ENCODE measurements around the gene NTSR1. TPM values are rescaled to one million over a fixed set of nuclear protein-coding genes. Genes with fewer than 3 reads are reported as not detected.

The NTSR1 gene
- total RNA-seq, 1 experiment from 2014 or later: 15.9 TPM

GRCh38 chr20:62665826-62666735 is 42.6 kb upstream of the NTSR1 start:
- H3K4me3 ChIP-seq (ENCODE audit: low read depth, low read length, poor library complexity, severe bottlenecking): no peak overlapping the region
- H3K27me3 ChIP-seq (replicated peaks; ENCODE audit: insufficient read depth, low read depth, low read length, poor library complexity): no peaks in the 10 kb centered on the region
- H3K4me1 ChIP-seq (ENCODE audit: insufficient read depth, low read length, poor library complexity, severe bottlenecking): no peaks in the 10 kb centered on the region
- no TSS peak for BruUV-seq (replicated peaks)
- no peaks in the 10 kb centered on the region for H3K9me3 ChIP-seq (ENCODE audit: low read depth, low read length, poor library complexity, severe bottlenecking)
- no peak for DNase-seq (ENCODE audit: low spot score)
- TF ChIP-seq EZH2 (IDR thresholded peaks at IDR 0.05; ENCODE audit: borderline replicate concordance, low read depth, low read length, poor library complexity, severe bottlenecking) (no peak), CTCF (conservative IDR thresholded peaks at IDR 0.05; ENCODE audit: low read depth, low read length) (no peak)
- POLR2A ChIA-PET (ENCODE audit: low non-redundant PET): interaction anchor here (0.6 kb wide), 1 partner anchor 43 kb away, joined by 13 read pairs; no protein-coding TSS in a partner anchor
- peaks cover 23% of the 10 kb centered on the region for H3K36me3 ChIP-seq (ENCODE audit: insufficient read depth, low read length, poor library complexity, severe bottlenecking)
- CTCF ChIA-PET: interaction anchor here (0.6 to 2.2 kb wide), 2 partner anchors 125 to 1522 kb away, joined by 4 to 9 read pairs; no protein-coding TSS in a partner anchor
- no peak overlapping the region for H3K27ac ChIP-seq (ENCODE audit: low read depth, low read length, poor library complexity, severe bottlenecking)
- intact Hi-C loops (cut with micrococcal nuclease; ENCODE audit: unreplicated experiment): no loop called here

DNA sequence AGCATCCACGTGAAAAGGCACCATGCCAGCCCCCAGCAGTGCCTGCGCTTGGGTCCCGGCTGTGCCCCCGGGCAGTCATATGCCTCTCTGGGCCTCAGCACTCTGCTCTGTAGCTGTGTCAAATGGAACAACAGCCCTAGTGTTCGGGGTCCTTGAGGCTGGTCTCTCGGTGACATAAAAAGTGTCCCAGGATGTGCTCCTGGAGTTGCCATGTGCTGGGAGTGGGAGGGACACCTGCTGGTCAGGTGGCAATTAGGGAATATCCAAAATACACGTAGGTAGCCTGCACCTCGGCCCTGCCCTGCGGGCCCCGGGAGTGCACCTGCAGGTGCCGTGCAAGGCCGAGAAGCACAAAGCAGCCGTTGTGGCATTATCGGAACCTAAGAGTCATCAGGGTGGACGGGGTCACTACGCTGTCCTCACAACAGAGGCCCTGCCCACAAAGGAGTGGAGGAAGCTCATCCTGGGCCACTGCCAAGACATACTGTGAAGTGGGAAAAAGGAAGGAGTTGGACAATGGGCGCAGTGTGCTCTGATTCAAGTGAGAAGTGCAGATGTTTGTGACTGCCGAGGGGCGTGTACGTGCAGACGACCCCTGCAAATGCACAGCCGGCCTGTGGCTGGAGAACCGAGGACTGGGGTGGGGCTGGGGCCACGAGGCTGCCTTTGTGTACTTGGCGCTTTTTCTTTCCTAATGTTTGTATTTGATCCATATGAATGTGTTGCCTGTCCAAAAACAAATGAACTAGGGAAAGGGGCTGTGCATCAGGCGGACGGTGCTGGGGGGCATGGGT is 41.7 kb upstream of the NTSR1 start:
- no peak overlapping the region for H3K4me3 ChIP-seq (ENCODE audit: low read depth, low read length, poor library complexity, severe bottlenecking)
- DNase-seq (ENCODE audit: low spot score): peak; percentile 39
- no peaks in the 10 kb centered on the region for H3K9me3 ChIP-seq (ENCODE audit: low read depth, low read length, poor library complexity, severe bottlenecking)
- peaks cover 31% of the 10 kb centered on the region for H3K36me3 ChIP-seq (ENCODE audit: insufficient read depth, low read length, poor library complexity, severe bottlenecking)
- BruUV-seq (replicated peaks): no TSS peak
- CTCF ChIA-PET: interaction anchor here (0.7 to 2.2 kb wide), 3 partner anchors 23 to 125 kb away, joined by 3 to 9 read pairs (median 5); no protein-coding TSS in a partner anchor
- no peaks in the 10 kb centered on the region for H3K4me1 ChIP-seq (ENCODE audit: insufficient read depth, low read length, poor library complexity, severe bottlenecking)
- POLR2A ChIA-PET (ENCODE audit: low non-redundant PET): no interaction called here
- TF ChIP-seq EZH2 (IDR thresholded peaks at IDR 0.05; ENCODE audit: borderline replicate concordance, low read depth, low read length, poor library complexity, severe bottlenecking): no peak
- no peak for TF ChIP-seq CTCF (conservative IDR thresholded peaks at IDR 0.05; ENCODE audit: low read depth, low read length)
- intact Hi-C loops (cut with micrococcal nuclease; ENCODE audit: unreplicated experiment): no loop called here
- no peaks in the 10 kb centered on the region for H3K27me3 ChIP-seq (replicated peaks; ENCODE audit: insufficient read depth, low read depth, low read length, poor library complexity)
- no peak overlapping the region for H3K27ac ChIP-seq (ENCODE audit: low read depth, low read length, poor library complexity, severe bottlenecking)
